HG03039 (cell line): ENCODE data around the gene CEP128.
"Not testable (repeated sequence)": the region's sequence is repeated elsewhere in the genome, so short reads cannot be mapped to it uniquely, and the experiment has no call there.

ENCODE experiments used
- ATAC-seq: cut with Tn5 transposase; IDR thresholded peaks from one replicate; pipeline ENCODE4 v1.9.1; 2021; ENCODE audit warnings: mild to moderate bottlenecking, moderate library complexity; ENCODE audit not compliant: unreplicated experiment

Gene CEP128

DNA sequence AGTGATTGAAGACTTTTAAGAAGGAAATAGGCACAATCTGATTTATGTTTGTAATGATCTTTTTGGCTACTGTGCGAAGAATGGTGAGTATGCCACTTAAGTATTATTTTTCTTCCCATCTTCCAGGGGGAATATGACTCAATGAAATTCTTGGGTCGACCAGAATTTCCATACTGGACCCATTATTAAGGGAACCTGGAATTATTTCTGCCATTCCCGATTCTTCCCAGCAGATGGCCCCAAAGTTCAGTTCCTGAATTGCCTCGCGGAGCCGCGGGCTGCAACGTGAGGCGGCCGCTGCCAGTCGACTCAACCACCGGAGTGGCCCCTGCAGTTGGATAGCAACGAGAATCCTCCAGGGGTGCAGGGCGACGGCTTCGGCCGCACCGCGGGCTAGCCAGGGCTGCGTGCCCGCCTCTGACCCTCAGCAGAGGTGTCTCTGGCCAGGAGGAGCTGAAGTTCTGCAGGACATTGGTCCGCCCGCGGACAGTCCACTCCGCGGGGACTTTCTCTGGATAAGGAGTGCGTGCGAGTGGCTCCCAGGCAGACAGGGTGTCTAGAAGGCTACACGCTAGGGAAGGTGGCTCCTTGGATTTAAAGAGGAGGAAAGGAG is 13.3 kb upstream of the CEP128 start:
- ATAC-seq: no peak

DNA sequence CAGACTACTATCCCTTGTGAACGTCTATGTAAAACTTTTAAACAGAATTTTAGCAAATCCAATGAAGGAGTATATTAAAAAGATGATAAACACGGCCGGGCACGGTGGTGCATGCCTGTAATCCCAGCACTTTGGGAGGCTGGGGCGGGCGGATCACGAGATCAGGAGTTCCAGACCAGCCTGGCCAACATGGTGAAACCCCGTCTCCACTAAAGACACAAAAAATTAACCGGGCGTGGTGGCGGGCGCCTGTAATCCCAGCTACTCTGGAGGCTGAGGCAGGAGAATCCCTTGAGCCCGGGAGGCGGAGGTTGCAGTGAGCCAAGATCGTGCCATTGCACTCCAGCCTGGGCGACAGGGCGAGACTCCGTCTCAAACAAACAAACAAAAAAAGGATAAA is 11.7 kb upstream of the CEP128 start:
- ATAC-seq: not testable (repeated sequence)

- ATAC-seq: no peak
Measured at GRCh38 chr14:80951491-80951890, 10.0 kb upstream of the CEP128 start.

DNA sequence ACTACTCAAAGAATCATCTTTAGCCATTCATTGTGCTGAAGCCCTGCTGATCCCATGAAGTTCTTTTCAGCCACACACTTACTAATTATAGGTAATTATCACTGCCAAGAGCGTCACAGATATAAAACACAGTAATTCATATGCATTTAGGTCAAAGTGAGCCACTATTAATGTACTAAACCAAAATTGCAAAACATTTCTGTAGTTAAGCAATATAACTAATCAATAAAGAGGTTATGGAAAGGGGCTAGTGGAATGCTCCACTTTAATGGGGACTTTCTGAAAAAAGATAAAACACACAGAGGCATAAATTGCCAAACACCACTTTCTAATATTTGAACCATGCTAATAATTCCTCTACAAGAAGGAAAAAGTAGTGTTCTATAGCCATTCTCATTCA is 6.8 kb upstream of the CEP128 start:
- ATAC-seq: no peak

- no peak for ATAC-seq
Measured at GRCh38 chr14:80946797-80947196, 5.3 kb upstream of the CEP128 start.

GRCh38 chr14:80946187-80946586 is 4.6 kb upstream of the CEP128 start:
- no peak for ATAC-seq

DNA sequence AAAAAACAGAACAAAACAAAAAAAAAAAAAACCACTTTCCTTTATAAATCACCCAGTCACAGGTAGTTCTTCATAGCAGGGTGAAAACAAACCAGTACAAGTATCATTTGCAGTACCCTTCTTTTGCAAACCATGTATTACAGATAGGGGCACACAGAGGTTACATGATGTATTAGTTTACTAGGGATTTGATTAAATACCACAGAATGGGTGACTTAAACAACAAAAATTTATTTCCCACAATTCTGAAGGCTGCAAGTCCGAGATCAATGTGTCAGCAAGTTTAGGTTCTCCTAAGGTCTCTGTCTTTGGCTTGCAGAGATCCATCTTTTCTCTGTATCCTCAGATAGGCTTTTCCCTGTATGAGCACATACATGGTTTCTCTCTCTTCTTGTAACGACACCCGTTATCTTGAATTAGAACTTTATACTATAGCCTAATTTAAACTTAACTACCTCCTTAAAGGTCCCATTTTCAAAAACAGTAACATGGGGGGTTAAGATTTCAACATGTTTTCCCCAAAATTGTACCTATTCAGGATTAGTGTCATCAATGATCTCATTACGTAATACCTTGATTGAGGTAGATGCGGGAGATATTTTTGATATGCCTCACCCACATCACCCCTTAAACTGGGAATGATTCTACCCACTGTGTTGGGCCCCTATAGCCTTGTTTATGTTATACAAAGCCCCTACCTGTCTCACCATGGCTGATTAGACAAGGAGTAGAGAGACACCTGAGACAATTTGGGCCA is 3.5 kb upstream of the CEP128 start:
- no peak for ATAC-seq

DNA sequence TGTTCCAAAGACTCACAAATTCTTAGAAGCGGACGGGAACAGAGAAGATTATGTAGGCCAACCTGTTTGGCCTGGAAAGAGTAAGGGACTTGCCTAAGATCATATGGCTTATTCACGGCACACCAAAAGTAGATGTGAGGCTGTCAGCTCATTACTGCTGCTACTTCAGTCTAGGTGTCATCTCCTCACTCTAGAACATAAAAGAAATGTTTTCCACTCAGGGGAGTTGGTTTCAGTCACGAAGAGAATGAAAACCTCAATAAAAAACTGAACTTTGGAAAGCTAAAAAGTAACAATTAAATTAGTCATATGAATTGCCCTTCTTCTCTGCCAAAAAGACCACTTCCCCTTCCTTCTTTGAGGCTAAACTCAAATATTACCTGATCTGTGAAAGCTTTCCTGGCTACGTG is 658 bp upstream of the CEP128 start:
- peak; percentile 2 for ATAC-seq

- no peak for ATAC-seq
Measured at GRCh38 chr14:80940146-80940545, 1.4 kb downstream of the CEP128 start.

- ATAC-seq: no peak
Measured at GRCh38 chr14:80933686-80934085, 7.9 kb downstream of the CEP128 start.

DNA sequence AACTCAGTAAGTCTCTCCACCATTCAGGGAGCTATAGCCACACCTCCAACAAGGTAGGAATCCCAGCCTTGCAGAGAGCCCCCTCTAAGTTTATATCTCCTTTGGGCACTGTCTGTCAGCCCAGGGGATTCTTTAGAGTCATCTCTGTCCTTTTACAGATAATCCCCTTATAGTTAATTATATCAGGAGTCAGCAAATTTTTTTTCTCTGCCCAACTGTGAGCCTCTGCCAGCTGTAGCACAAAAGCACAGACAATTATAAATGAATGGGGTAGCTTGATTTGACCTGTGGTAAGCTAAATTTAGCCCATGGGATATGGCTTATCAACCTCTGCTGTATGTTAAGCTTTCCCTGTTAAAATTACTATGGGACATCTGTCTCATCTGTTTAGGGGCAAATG is 8.3 kb downstream of the CEP128 start:
- no peak for ATAC-seq

GRCh38 chr14:80930836-80931389 is 10.6 kb downstream of the CEP128 start:
- ATAC-seq: peak; percentile 99

DNA sequence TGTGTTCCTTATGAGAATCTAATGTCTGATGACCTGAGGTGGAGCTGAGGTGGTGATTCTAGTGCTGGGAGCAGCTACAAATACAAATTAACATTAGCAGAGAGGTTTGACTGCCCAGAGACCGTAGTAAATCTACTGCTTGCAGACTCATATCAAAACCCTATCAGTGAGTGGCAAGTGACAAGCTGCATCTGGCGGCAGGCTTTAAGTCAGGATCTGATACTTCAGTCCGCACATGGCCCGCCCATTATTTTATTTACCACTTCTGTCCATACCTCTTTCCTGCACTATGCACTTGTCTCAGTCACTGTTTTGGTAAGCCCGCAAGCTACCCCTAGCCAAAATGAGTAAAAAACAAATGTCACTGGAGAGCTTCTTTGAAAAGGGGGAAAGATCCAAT is 11.4 kb downstream of the CEP128 start:
- no peak for ATAC-seq

DNA sequence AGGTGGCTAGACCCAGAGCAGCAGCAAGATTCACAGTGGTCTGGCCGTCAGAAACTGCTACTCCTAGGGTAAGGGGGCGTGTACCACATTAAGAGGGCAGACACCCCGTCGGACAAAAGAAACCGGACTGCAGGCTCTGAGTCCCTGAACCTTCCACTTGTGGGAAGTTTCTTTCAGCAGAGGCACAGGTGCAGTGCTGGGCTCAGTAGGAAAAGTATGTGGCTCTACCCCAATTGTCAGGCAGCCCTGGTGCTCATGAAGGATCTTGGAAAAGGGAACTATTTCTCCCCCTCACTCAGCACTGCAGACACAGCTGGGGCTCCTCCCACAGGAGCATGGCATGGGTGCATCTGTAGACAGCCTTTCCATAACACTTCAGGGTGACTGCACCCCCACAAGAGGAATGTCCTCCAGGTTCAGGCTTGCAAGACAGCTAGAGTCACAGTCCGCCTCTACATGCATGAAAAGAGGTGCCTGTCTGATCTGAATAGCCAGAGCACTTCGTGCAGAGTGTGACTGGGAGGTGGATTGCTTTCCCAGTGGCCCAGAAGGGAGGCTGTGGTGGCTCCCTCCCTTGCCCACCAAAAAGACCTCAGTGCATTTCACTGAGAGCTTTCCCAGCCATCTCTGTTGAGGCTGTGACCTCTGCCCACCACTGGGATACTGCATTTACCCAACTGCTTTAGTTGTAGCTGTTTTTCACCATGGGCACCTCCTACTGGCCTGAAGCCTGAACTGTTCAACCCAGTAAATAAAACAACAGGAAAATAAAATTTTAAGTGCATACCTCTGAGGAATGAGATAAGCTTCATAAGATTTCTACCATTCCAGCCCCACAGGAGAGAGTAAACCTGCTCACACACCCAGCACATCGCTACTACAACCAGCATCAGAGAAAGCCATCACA is 14.2 kb downstream of the CEP128 start:
- no peak for ATAC-seq

GRCh38 chr14:80926397-80927082 is 15.0 kb downstream of the CEP128 start:
- no peak for ATAC-seq

GRCh38 chr14:80924365-80925103 is 17.0 kb downstream of the CEP128 start:
- no peak for ATAC-seq

DNA sequence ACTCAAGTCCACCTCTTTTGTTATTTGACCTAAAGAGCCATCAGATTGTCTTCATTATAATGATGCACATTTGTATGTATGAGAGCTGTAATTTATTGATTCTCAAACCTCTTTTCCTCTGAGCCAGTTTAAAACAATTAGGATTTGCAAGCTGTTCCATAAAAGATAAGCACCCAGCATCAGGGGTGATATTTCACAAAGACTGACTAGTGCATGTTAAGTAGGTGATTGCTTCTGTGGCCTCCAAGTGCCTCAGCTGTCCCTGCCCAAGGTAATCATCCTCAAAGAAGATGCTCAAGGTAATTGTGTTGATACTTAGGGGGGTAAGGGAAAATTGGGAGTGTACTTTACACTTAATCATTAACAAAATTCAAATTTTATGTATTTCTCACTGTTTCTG is 18.2 kb downstream of the CEP128 start:
- no peak for ATAC-seq

DNA sequence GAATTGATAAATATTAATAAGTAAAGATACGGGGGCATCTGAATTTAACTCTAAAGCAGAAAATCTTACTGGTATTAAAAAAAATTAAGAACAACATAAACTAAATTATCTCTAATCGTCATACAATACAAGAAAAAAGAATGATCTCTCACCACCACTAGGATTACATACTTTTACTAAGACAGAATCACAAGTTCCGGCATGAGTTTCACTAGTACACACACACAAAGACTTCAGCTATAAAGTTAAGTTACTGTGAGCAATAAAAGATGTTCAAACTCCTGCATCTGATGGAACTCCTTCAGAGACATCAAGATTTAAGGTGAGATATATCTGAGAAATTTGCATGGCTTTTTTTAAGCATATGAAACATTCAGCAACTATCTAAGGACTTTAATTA is 21.9 kb downstream of the CEP128 start:
- no peak for ATAC-seq

- not testable (repeated sequence) for ATAC-seq
Measured at GRCh38 chr14:80912013-80912412, 29.5 kb downstream of the CEP128 start.

- ATAC-seq: no peak
Measured at GRCh38 chr14:80906946-80907345, 34.6 kb downstream of the CEP128 start.
